Neural cell (in vitro differentiated cells): Measurements from ENCODE around the gene LRRFIP2. TPM values are rescaled to one million over a fixed set of nuclear protein-coding genes. Genes with fewer than 3 reads are reported as not detected.

Source experiments
- H2AFZ ChIP-seq: fragments of 200-600, 300-800 bp; sonication (generic), shearing (Covaris generic); 2 replicates; pipeline ENCODE4 v1.6.0; 2014; ENCODE audit warnings: low read depth, mild to moderate bottlenecking, antibody characterized with exemption, low read length, moderate library complexity
- H3F3A ChIP-seq: fragments of 200-600 bp; shearing (Covaris generic); 2 replicates; pipeline ENCODE4 v1.6.1; 2016; ENCODE audit warnings: mild to moderate bottlenecking, moderate library complexity, mixed read lengths, antibody characterized with exemption, low read length; ENCODE audit not compliant: insufficient read depth, poor library complexity, severe bottlenecking
- H3K27ac ChIP-seq: fragments of 200-600, 300-800 bp; sonication (generic), shearing (Covaris generic); 2 replicates; pipeline ENCODE4 v1.5.1; 2014; ENCODE audit warnings: mild to moderate bottlenecking, low read length, moderate library complexity
- H3K27me3 ChIP-seq: fragments of 300-800, 200-600 bp; sonication (generic), shearing (Covaris generic); 2 replicates; pipeline ENCODE4 v1.6.0; 2014; ENCODE audit warnings: mild to moderate bottlenecking, low read depth, low read length, moderate library complexity; ENCODE audit not compliant: insufficient read depth
- H3K36me3 ChIP-seq: fragments of 300-800, 200-600 bp; sonication (generic), shearing (Covaris generic); 2 replicates; pipeline ENCODE4 v1.5.1; 2014; ENCODE audit warnings: mild to moderate bottlenecking, antibody characterized with exemption, low read length, moderate library complexity; ENCODE audit not compliant: insufficient read depth
- H3K4me2 ChIP-seq: fragments of 300-800, 200-600 bp; sonication (generic), shearing (Covaris generic); 2 replicates; pipeline ENCODE4 v1.6.0; 2014; ENCODE audit warnings: mild to moderate bottlenecking, low read length
- H3K4me3 ChIP-seq: fragments of 300-800, 200-600 bp; sonication (generic), shearing (Covaris generic); 2 replicates; pipeline ENCODE4 v1.5.1; 2014; ENCODE audit warnings: mild to moderate bottlenecking, low read length, moderate library complexity
- H3K79me2 ChIP-seq: fragments of 200-600 bp; shearing (Covaris generic); replicated peaks from 2 replicates; pipeline ENCODE4 v1.6.0; 2014; ENCODE audit warnings: mild to moderate bottlenecking, low read length, moderate library complexity; ENCODE audit not compliant: insufficient read depth
- H3K9ac ChIP-seq: fragments of 300-800, 200-600 bp; sonication (generic), shearing (Covaris generic); 2 replicates; pipeline ENCODE4 v1.6.1; 2016; ENCODE audit warnings: mild to moderate bottlenecking, low read length, mixed read lengths
- H3K9me2 ChIP-seq: fragments of 200-600 bp; shearing (Covaris generic); 2 replicates; pipeline ENCODE4 v1.6.1; 2016; ENCODE audit warnings: mild to moderate bottlenecking, low read length, mixed read lengths; ENCODE audit not compliant: insufficient read depth
- H3K9me3 ChIP-seq: fragments of 200-600, 300-800 bp; sonication (generic), shearing (Covaris generic); 2 replicates; pipeline ENCODE4 v1.6.1; 2016; ENCODE audit warnings: mild to moderate bottlenecking, mixed run types, low read length, moderate library complexity, mixed read lengths
- H4K20me1 ChIP-seq: fragments of 200-600 bp; shearing (Covaris generic); 2 replicates; pipeline ENCODE4 v1.6.1; 2016; ENCODE audit warnings: mild to moderate bottlenecking, mixed run types; ENCODE audit not compliant: insufficient read depth
- EP300 ChIP-seq: fragments of 450-650 bp; conservative IDR thresholded peaks from 2 replicates; pipeline ENCODE4 v1.6.1; 2014; ENCODE audit warnings: antibody characterized with exemption, mild to moderate bottlenecking, moderate library complexity; ENCODE audit not compliant: poor library complexity, severe bottlenecking
- MXI1 ChIP-seq: fragments of 450-650 bp; conservative IDR thresholded peaks from 2 replicates; pipeline ENCODE4 v1.6.1; 2014; ENCODE audit warnings: antibody characterized with exemption, mild to moderate bottlenecking; ENCODE audit not compliant: poor library complexity, severe bottlenecking
- POLR2AphosphoS5 ChIP-seq: IDR thresholded peaks from 2 replicates; pipeline ENCODE4 v1.6.1; 2012
- RAD21 ChIP-seq: fragments of 450-650 bp; conservative IDR thresholded peaks from 2 replicates; pipeline ENCODE4 v1.6.1; 2014; ENCODE audit warnings: antibody characterized with exemption, mild to moderate bottlenecking, moderate library complexity
- SMC3 ChIP-seq: fragments of 450-650 bp; conservative IDR thresholded peaks from 2 replicates; pipeline ENCODE4 v1.6.1; 2014; ENCODE audit warnings: antibody characterized with exemption, mild to moderate bottlenecking, moderate library complexity; ENCODE audit not compliant: poor library complexity
- TAF1 ChIP-seq: IDR thresholded peaks from 2 replicates; pipeline ENCODE4 v1.6.1; 2012; ENCODE audit warnings: low read depth
- polyA plus RNA-seq: library from polyadenylated mRNA; depleted of rRNA; stranded (reverse); fragments of >200 nt; gene quantifications from 2 replicates; pipeline ENCODE4 v1.2.3, GENCODE V29; 2014
- TF ChIP-seq, protein P1 (sequence below): IDR thresholded peaks from 2 replicates; pipeline ENCODE4 v1.6.1; 2012; ENCODE audit warnings: borderline replicate concordance

Gene LRRFIP2
- polyA plus RNA-seq, 1 donor from 2014 or later, result 143 TPM

DNA sequence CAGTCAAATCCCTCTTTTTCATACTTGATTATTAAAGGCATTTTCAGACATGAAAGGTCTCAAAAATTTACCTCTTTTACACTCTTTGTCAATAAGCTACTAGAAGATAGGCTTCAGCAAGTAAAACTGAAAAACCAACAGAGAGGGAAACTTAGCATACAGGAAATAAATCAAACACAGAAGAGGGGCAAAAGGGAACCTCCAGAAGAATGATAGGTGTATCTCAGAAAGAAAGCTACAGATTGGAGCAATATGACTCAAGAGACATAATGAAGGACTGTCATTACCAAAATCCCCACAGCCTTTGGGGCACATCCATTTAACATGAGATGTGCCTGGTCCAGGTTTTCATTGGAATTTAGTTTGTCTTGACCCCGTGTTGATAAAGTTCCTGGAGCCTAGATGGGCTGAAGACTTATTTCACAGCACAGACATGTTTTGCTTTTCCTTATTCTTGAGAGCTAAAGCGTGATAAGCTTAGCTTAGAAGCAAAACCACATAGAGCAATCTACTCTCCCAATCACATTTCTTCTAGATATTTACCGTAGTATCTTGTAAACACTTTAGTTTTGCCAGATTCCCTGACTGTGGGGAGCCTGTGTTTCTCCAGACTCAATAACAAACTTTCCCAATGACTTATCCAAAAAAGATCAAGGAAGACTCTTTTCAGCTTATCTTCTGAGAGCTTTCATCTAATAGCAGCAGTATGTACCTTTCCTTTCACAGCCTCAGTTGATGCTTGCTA, 11.7 kb downstream of the LRRFIP2 start:
- Histone ChIP-seq H3K9me2 (no peaks in the 10 kb centered on the region), H3K4me2 (no peak overlapping the region), H3K9ac (no peak overlapping the region), H3K4me3 (no peak overlapping the region), H4K20me1 (no peaks in the 10 kb centered on the region), H3K36me3 (no peaks in the 10 kb centered on the region), H3K79me2 (peaks cover under 1% of the 10 kb centered on the region), H3K27ac (no peak overlapping the region), H3K27me3 (no peaks in the 10 kb centered on the region), H3F3A (no peaks in the 10 kb centered on the region), H3K9me3 (no peaks in the 10 kb centered on the region), H2AFZ (no peak overlapping the region)
- TF ChIP-seq MXI1 (no peak), RAD21 (no peak)

- Histone ChIP-seq H3K4me2 (no peak overlapping the region), H3K79me2 (no peaks in the 10 kb centered on the region)
These were observed 13.0 kb downstream of the LRRFIP2 start for GRCh38 chr3:37161351-37161750.

GRCh38 chr3:37155782-37156181, 18.6 kb downstream of the LRRFIP2 start:
- Histone ChIP-seq H3K27ac (no peak overlapping the region), H3K9me2 (no peaks in the 10 kb centered on the region), H3K27me3 (no peaks in the 10 kb centered on the region), H3K9ac (no peak overlapping the region), H4K20me1 (no peaks in the 10 kb centered on the region), H3F3A (no peaks in the 10 kb centered on the region), H3K4me3 (no peak overlapping the region), H3K4me2 (no peak overlapping the region), H3K79me2 (no peaks in the 10 kb centered on the region), H3K9me3 (no peaks in the 10 kb centered on the region), H2AFZ (no peak overlapping the region), H3K36me3 (no peaks in the 10 kb centered on the region)
- TF ChIP-seq TAF1 (no peak), SMC3 (no peak), POLR2AphosphoS5 (no peak)
- TF ChIP-seq, protein P1, sequence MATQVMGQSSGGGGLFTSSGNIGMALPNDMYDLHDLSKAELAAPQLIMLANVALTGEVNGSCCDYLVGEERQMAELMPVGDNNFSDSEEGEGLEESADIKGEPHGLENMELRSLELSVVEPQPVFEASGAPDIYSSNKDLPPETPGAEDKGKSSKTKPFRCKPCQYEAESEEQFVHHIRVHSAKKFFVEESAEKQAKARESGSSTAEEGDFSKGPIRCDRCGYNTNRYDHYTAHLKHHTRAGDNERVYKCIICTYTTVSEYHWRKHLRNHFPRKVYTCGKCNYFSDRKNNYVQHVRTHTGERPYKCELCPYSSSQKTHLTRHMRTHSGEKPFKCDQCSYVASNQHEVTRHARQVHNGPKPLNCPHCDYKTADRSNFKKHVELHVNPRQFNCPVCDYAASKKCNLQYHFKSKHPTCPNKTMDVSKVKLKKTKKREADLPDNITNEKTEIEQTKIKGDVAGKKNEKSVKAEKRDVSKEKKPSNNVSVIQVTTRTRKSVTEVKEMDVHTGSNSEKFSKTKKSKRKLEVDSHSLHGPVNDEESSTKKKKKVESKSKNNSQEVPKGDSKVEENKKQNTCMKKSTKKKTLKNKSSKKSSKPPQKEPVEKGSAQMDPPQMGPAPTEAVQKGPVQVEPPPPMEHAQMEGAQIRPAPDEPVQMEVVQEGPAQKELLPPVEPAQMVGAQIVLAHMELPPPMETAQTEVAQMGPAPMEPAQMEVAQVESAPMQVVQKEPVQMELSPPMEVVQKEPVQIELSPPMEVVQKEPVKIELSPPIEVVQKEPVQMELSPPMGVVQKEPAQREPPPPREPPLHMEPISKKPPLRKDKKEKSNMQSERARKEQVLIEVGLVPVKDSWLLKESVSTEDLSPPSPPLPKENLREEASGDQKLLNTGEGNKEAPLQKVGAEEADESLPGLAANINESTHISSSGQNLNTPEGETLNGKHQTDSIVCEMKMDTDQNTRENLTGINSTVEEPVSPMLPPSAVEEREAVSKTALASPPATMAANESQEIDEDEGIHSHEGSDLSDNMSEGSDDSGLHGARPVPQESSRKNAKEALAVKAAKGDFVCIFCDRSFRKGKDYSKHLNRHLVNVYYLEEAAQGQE, result no peak

More at GRCh38 chr3:37161351-37161750, 13.0 kb downstream of the LRRFIP2 start:
- Histone ChIP-seq H3K9ac (no peak overlapping the region), H3K36me3 (no peaks in the 10 kb centered on the region), H4K20me1 (no peaks in the 10 kb centered on the region), H3K9me2 (no peaks in the 10 kb centered on the region), H3K4me3 (no peak overlapping the region), H3K9me3 (no peaks in the 10 kb centered on the region), H3K27ac (no peak overlapping the region), H3F3A (no peaks in the 10 kb centered on the region), H3K27me3 (no peaks in the 10 kb centered on the region), H2AFZ (no peak overlapping the region)
- no peak for TF ChIP-seq POLR2AphosphoS5
- TF ChIP-seq EP300, result no peak
- TF ChIP-seq, protein P1, result no peak
- TF ChIP-seq TAF1, result no peak
